Progenitor cell of endocrine pancreas (in vitro differentiated cells): ENCODE measurements around the gene FOXN4. TPM values are rescaled to one million over a fixed set of nuclear protein-coding genes. Genes with fewer than 3 reads are reported as not detected.

ENCODE experiments used
- DNase-seq: peaks from one replicate; pipeline ENCODE4 v3.0.0; 2021; ENCODE audit warnings: low spot score; ENCODE audit not compliant: unreplicated experiment
- H3K27ac Mint-ChIP-seq: 2 replicates; pipeline ENCODE4 v1.8.0; 2021; ENCODE audit warnings: mild to moderate bottlenecking, moderate library complexity, mixed read lengths
- H3K27me3 Mint-ChIP-seq: 2 replicates; pipeline ENCODE4 v1.8.0; 2021; ENCODE audit warnings: mixed read lengths
- H3K36me3 Mint-ChIP-seq: 2 replicates; pipeline ENCODE4 v1.8.0; 2022; ENCODE audit warnings: mixed read lengths; ENCODE audit not compliant: insufficient read depth
- H3K4me1 Mint-ChIP-seq: 2 replicates; pipeline ENCODE4 v1.8.0; 2021; ENCODE audit warnings: low read depth, mixed read lengths
- H3K4me3 Mint-ChIP-seq: 2 replicates; pipeline ENCODE4 v1.8.0; 2021; ENCODE audit warnings: low read depth, mild to moderate bottlenecking, moderate library complexity, mixed read lengths
- H3K9me3 Mint-ChIP-seq: 2 replicates; pipeline ENCODE4 v1.8.0; 2021; ENCODE audit warnings: low read depth, mixed read lengths
- total RNA-seq: library from RNA; stranded (reverse); gene quantifications from 2 replicates; pipeline ENCODE4 v1.2.1, GENCODE V29; 2021
- TF ChIP-seq, protein P1 (sequence below): fragments of 200-600 bp; sonication (generic); IDR thresholded peaks from one replicate; pipeline ENCODE4 v1.5.0; 2021; ENCODE audit warnings: antibody characterized with exemption, mild to moderate bottlenecking; ENCODE audit not compliant: unreplicated experiment

FOXN4 gene
- total RNA-seq, 1 donor from 2014 or later = 0.34 TPM

DNA sequence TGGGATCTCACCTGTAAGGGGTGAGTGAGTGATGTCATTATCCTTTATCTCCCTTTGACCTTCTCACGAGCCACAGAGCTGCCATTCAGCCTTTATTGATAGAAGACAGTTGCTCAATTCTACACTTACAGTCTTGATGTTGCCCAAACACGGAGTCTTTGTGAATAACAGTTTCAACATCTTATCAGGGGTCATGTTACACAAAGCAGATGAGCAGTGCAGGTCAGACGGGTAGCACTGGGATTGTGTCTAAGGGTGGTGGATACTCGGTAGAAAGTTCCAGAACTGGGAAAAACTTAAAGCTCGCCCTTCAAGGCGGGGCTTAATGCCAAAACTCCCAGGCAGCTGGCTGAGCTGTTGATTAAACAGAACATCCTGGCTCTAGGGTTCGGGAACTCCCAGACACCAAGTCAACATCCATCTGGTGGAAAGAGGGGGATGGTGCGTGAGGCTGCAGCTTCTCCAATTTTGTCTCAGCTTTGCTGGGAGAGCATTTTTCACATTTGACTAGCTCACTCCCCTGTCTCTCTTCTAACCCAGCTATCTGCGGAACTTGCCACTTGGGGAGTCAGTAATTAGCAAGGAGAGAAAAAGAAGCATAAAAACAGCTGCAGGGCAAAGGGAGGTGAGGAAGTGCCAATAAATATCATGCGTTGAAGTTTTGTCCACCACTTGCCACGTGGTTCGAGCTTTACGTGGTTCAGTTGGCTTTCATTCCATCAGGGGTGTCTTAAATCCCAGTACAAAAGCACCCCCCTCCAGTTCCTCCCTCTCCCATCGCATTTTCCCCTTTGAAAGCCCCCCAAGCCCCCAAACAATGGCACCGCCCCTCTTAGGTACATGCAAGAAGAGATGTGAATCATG lies 31.0 kb downstream of the FOXN4 start:
- TF ChIP-seq, protein P1, sequence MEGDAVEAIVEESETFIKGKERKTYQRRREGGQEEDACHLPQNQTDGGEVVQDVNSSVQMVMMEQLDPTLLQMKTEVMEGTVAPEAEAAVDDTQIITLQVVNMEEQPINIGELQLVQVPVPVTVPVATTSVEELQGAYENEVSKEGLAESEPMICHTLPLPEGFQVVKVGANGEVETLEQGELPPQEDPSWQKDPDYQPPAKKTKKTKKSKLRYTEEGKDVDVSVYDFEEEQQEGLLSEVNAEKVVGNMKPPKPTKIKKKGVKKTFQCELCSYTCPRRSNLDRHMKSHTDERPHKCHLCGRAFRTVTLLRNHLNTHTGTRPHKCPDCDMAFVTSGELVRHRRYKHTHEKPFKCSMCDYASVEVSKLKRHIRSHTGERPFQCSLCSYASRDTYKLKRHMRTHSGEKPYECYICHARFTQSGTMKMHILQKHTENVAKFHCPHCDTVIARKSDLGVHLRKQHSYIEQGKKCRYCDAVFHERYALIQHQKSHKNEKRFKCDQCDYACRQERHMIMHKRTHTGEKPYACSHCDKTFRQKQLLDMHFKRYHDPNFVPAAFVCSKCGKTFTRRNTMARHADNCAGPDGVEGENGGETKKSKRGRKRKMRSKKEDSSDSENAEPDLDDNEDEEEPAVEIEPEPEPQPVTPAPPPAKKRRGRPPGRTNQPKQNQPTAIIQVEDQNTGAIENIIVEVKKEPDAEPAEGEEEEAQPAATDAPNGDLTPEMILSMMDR = no peak
- H3K4me1 Mint-ChIP-seq = peaks cover 4% of the 10 kb centered on the region
- H3K36me3 Mint-ChIP-seq = no peaks in the 10 kb centered on the region
- peaks cover 8% of the 10 kb centered on the region for H3K27me3 Mint-ChIP-seq
- DNase-seq = no peak
- no peak overlapping the region for H3K27ac Mint-ChIP-seq
- H3K4me3 Mint-ChIP-seq = no peak overlapping the region
- no peaks in the 10 kb centered on the region for H3K9me3 Mint-ChIP-seq

DNA sequence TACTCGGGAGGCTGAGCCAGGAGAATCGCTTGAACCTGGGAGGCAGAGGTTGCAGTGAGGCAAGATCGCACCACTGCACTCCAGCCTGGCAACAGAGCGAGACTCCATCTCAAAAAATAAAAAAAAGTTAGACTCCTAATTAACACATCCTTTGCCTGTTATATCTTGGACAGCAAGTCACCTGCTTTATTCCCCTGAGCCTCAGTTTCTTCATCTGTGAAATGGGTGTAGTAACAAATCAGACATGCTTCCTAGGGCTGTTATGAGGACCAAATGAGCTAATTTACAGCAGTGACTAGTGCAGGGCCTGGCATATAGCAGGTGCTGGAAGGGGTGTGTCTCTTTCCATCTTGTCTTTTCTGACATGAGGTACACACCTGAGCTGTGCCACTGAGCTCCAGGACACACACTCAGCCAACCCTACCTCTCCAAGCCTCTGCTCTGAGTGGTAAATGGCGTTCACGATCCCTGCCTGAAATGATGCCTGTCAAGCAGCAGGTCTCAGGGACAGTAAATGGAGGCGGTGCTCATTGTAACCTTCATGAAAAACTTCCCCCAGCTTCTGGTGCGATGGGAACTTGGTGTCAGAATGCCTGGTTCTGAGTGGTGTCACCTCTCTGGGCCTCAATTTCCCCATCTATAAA lies 31.7 kb downstream of the FOXN4 start:
- H3K27me3 Mint-ChIP-seq = peaks cover 10% of the 10 kb centered on the region
- peaks cover 4% of the 10 kb centered on the region for H3K4me1 Mint-ChIP-seq
- H3K9me3 Mint-ChIP-seq = no peaks in the 10 kb centered on the region
- no peak overlapping the region for H3K4me3 Mint-ChIP-seq
- H3K27ac Mint-ChIP-seq = no peak overlapping the region
- H3K36me3 Mint-ChIP-seq = no peaks in the 10 kb centered on the region
- no peak for DNase-seq
- TF ChIP-seq, protein P1 = no peak

DNA sequence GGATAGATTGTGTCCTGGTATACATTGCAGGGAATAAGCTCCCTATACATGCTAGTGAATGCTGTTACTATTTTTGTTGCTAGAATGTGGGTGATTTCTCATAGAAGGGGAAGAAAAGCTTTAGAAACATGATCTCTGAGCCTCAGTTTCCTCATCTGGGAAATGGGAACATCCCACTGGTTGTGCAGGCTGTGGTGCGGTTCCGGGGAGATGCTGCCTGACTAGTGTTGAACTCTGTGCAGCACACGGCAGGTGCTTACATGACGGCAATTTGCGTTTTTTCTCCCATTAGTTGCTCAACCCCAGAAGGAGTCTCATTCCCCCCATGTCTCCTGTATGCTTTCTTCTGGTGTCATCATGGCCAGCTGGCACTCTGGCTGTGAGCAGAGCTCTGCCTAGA lies 32.9 kb downstream of the FOXN4 start:
- Mint-ChIP-seq H3K9me3 (no peaks in the 10 kb centered on the region), H3K36me3 (peaks cover 1% of the 10 kb centered on the region), H3K4me1 (peaks cover 4% of the 10 kb centered on the region), H3K27me3 (peaks cover 12% of the 10 kb centered on the region), H3K27ac (no peak overlapping the region), H3K4me3 (no peak overlapping the region)
- TF ChIP-seq, protein P1 = no peak
- DNase-seq = no peak

DNA sequence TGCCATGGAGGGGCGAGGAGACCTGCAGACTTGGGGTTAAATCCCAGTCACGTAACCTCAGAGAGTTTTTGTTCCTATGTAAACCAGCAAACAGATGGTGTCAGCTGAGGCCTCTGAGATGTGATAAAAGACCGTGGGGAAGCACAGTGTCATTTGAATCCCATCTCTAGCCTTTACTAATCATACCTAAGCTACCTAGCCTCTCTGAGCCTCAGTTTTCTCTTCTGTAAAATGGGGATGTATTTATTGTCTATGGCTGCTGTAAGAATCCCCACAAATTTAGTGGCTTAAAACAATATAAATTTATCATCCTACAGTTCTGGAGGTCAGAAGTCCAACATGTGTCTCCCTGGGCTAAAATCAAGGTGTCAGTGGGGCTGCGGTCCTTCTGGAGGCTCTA lies 33.9 kb downstream of the FOXN4 start:
- H3K27ac Mint-ChIP-seq = no peak overlapping the region
- H3K4me3 Mint-ChIP-seq = no peak overlapping the region
- DNase-seq = no peak
- TF ChIP-seq, protein P1 = no peak
- H3K4me1 Mint-ChIP-seq = peaks cover 4% of the 10 kb centered on the region
- peaks cover 5% of the 10 kb centered on the region for H3K9me3 Mint-ChIP-seq
- peaks cover 12% of the 10 kb centered on the region for H3K27me3 Mint-ChIP-seq
- H3K36me3 Mint-ChIP-seq = peaks cover 7% of the 10 kb centered on the region

DNA sequence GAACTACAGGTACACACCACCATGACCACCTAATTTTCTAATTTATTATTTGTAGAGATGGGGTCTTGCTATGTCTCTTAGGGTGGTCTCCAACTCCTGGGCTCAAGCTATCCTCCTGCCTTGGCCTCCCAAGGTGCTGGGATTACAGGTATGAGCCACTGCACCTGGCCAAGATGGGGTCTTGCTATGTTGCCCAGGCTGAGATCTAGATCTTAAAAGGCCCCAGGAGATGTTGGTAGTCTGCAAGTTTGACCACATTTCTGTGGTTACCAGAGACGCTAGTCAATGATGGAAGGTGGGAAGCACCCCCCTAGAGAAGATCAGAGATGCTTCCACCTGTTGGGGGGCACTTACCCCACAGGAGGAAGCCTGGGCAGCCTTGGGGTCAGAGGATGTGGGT lies 34.7 kb downstream of the FOXN4 start:
- Mint-ChIP-seq H3K9me3 (peaks cover 5% of the 10 kb centered on the region), H3K27me3 (peaks cover 12% of the 10 kb centered on the region), H3K4me1 (peaks cover 4% of the 10 kb centered on the region), H3K4me3 (no peak overlapping the region), H3K36me3 (peaks cover 7% of the 10 kb centered on the region), H3K27ac (no peak overlapping the region)
- no peak for DNase-seq
- TF ChIP-seq, protein P1 = no peak
